Stimulated activated CD8-positive, alpha-beta memory T cell treated with anti-CD3 and anti-CD28 coated beads, Interleukin-4, amount 100 ng/mL, for 24 hours (primary cell): ENCODE measurements around the gene MKRN2.

ENCODE experiments used
- DNase-seq: peaks from one replicate; pipeline ENCODE4 v3.0.0-alpha.2; 2020; ENCODE audit warnings: low read depth

MKRN2 gene

GRCh38 chr3:12553921-12554391, 2.9 kb upstream of the MKRN2 start:
- DNase-seq, result no peak

GRCh38 chr3:12556314-12556689, 585 bp upstream of the MKRN2 start:
- DNase-seq, result no peak

- no peak for DNase-seq
Observed at GRCh38 chr3:12557473-12558100, 700 bp downstream of the MKRN2 start.

- no peak for DNase-seq
Observed at GRCh38 chr3:12558706-12559105, 1.8 kb downstream of the MKRN2 start.

GRCh38 chr3:12559520-12559919, 2.6 kb downstream of the MKRN2 start:
- no peak for DNase-seq

- no peak for DNase-seq
Observed at GRCh38 chr3:12560505-12561190, 3.8 kb downstream of the MKRN2 start.

- no peak for DNase-seq
Observed at GRCh38 chr3:12561397-12561796, 4.5 kb downstream of the MKRN2 start.

- DNase-seq, result no peak
Observed at GRCh38 chr3:12562451-12562850, 5.6 kb downstream of the MKRN2 start.

- DNase-seq, result no peak
Observed at GRCh38 chr3:12566976-12567375, 10.1 kb downstream of the MKRN2 start.

- DNase-seq, result no peak
Observed at GRCh38 chr3:12568747-12569146, 11.9 kb downstream of the MKRN2 start.

GRCh38 chr3:12569836-12570235, 12.9 kb downstream of the MKRN2 start:
- DNase-seq, result no peak

- DNase-seq, result no peak
Observed at GRCh38 chr3:12571986-12572385, 15.1 kb downstream of the MKRN2 start.

- DNase-seq, result no peak
Observed at GRCh38 chr3:12574131-12574530, 17.2 kb downstream of the MKRN2 start.

- no peak for DNase-seq
Observed at GRCh38 chr3:12574661-12575060, 17.8 kb downstream of the MKRN2 start.

- no peak for DNase-seq
Observed at GRCh38 chr3:12577379-12577778, 20.5 kb downstream of the MKRN2 start.

GRCh38 chr3:12578742-12579141, 21.9 kb downstream of the MKRN2 start:
- DNase-seq, result no peak

- DNase-seq, result no peak
Observed at GRCh38 chr3:12579456-12579855, 22.6 kb downstream of the MKRN2 start.

- DNase-seq, result no peak
Observed at GRCh38 chr3:12579905-12580304, 23.0 kb downstream of the MKRN2 start.

- DNase-seq, result no peak
Observed at GRCh38 chr3:12582730-12583129, 25.8 kb downstream of the MKRN2 start.

- no peak for DNase-seq
Observed at GRCh38 chr3:12583280-12583679, 26.4 kb downstream of the MKRN2 start.

GRCh38 chr3:12584083-12584482, 27.2 kb downstream of the MKRN2 start:
- DNase-seq, result no peak

GRCh38 chr3:12585181-12585580, 28.3 kb downstream of the MKRN2 start:
- no peak for DNase-seq

GRCh38 chr3:12585970-12586369, 29.1 kb downstream of the MKRN2 start:
- DNase-seq, result no peak

- DNase-seq, result no peak
Observed at GRCh38 chr3:12586403-12586802, 29.5 kb downstream of the MKRN2 start.
